IMR-90 (cell line): ENCODE measurements around the gene ZAP70. TPM values are rescaled to one million over a fixed set of nuclear protein-coding genes. Genes with fewer than 3 reads are reported as not detected.

ENCODE experiments used
- ATAC-seq: fragments of 200-7000 bp; cut with Tn5 transposase; 2 replicates; pipeline ENCODE4 v1.9.1; 2020; ENCODE audit warnings: low read depth, mild to moderate bottlenecking, moderate library complexity
- BruUV-seq: library from RNA; stranded (reverse); fragments of 400-500 nt; replicated peaks from 2 replicates; lab custom pipeline; 2021; lab: Mats Ljungman, UMichigan
- CTCF ChIA-PET: fragments of 300-600 bp; formaldehyde crosslinking; extraction: SDS; loops from one replicate; lab custom pipeline; 2021; ENCODE audit warnings: antibody characterized with exemption; lab: Yijun Ruan, JAX
- POLR2A ChIA-PET: fragments of 300-600 bp; sonication (Branson Sonifier 250); formaldehyde crosslinking; loops from one replicate; lab custom pipeline; 2022; ENCODE audit warnings: antibody characterized with exemption; ENCODE audit not compliant: unreplicated experiment; lab: Charles Lee
- DNase-seq: peaks from one replicate; pipeline ENCODE4 v3.0.0; 2013
- H2AFZ ChIP-seq: replicated peaks from 2 replicates; pipeline ENCODE3; 2013; ENCODE audit warnings: low read length, mild to moderate bottlenecking; ENCODE audit not compliant: poor library complexity
- H2AK5ac ChIP-seq: 2 replicates; pipeline ENCODE4 v1.6.1; 2013; ENCODE audit warnings: low read depth, low read length, inconsistent platforms
- H2AK9ac ChIP-seq: replicated peaks from 2 replicates; pipeline ENCODE3; 2013; ENCODE audit warnings: mild to moderate bottlenecking, low read depth, low read length, moderate library complexity; ENCODE audit not compliant: poor library complexity
- H2BK120ac ChIP-seq: 2 replicates; pipeline ENCODE4 v1.6.1; 2013; ENCODE audit warnings: low read depth, low read length, inconsistent platforms
- H2BK15ac ChIP-seq: 3 replicates; pipeline ENCODE4 v1.6.1; 2013; ENCODE audit warnings: low read depth, low read length, inconsistent platforms
- H2BK20ac ChIP-seq: 2 replicates; pipeline ENCODE4 v1.6.1; 2013; ENCODE audit warnings: low read depth, mild to moderate bottlenecking, inconsistent platforms, low read length, moderate library complexity
- H2BK5ac ChIP-seq: 2 replicates; pipeline ENCODE4 v1.6.1; 2013; ENCODE audit warnings: mild to moderate bottlenecking, low read depth, low read length, inconsistent platforms; ENCODE audit not compliant: poor library complexity, severe bottlenecking
- H3K14ac ChIP-seq: replicated peaks from 2 replicates; pipeline ENCODE4 v1.6.1; 2013; ENCODE audit warnings: low read depth, low read length, inconsistent platforms
- H3K18ac ChIP-seq: 2 replicates; pipeline ENCODE4 v1.6.1; 2013; ENCODE audit warnings: low read depth, low read length, control low read depth
- H3K23ac ChIP-seq: 2 replicates; pipeline ENCODE4 v1.6.1; 2013; ENCODE audit warnings: low read depth, low read length, inconsistent platforms
- H3K27ac ChIP-seq: 2 replicates; pipeline ENCODE4 v1.5.1; 2013; ENCODE audit warnings: mild to moderate bottlenecking, control low read depth, low read length; ENCODE audit not compliant: insufficient read depth
- H3K27me3 ChIP-seq: 2 replicates; pipeline ENCODE4 v1.6.1; 2013; ENCODE audit warnings: low read length; ENCODE audit not compliant: control insufficient read depth, insufficient read depth
- H3K36me3 ChIP-seq: 2 replicates; pipeline ENCODE4 v1.6.1; 2013; ENCODE audit warnings: low read length, mixed read lengths; ENCODE audit not compliant: control insufficient read depth, insufficient read depth
- H3K4ac ChIP-seq: 2 replicates; pipeline ENCODE4 v1.6.1; 2013; ENCODE audit warnings: low read depth, low read length, inconsistent platforms
- H3K4me1 ChIP-seq: 2 replicates; pipeline ENCODE4 v1.6.1; 2013; ENCODE audit warnings: low read length, mixed read lengths; ENCODE audit not compliant: control insufficient read depth, insufficient read depth
- H3K4me2 ChIP-seq: 2 replicates; pipeline ENCODE4 v1.6.1; 2013; ENCODE audit warnings: low read depth, mild to moderate bottlenecking, control low read depth, low read length, moderate library complexity
- H3K4me3 ChIP-seq: 2 replicates; pipeline ENCODE4 v1.5.1; 2013; ENCODE audit warnings: low read depth, mild to moderate bottlenecking, control low read depth, low read length, moderate library complexity; ENCODE audit not compliant: insufficient read depth
- H3K56ac ChIP-seq: 2 replicates; pipeline ENCODE4 v1.6.1; 2013; ENCODE audit warnings: low read length, inconsistent platforms; ENCODE audit not compliant: insufficient read depth; ENCODE audit errors: extremely low read depth
- H3K79me1 ChIP-seq, 2 experiments: 2 replicates each; pipeline ENCODE4 v1.6.1; 2013; ENCODE audit warnings: low read length in 2 of 2, inconsistent platforms in 1 of 2, low read depth in 1 of 2
- H3K9ac ChIP-seq: 2 replicates; pipeline ENCODE4 v1.6.1; 2013; ENCODE audit warnings: low read depth, low read length, control low read depth
- H3K9me1 ChIP-seq: 2 replicates; pipeline ENCODE4 v1.6.1; 2013; ENCODE audit warnings: low read length, inconsistent platforms; ENCODE audit not compliant: insufficient read depth
- H3K9me3 ChIP-seq: 2 replicates; pipeline ENCODE4 v1.6.1; 2013; ENCODE audit warnings: low read length; ENCODE audit not compliant: control insufficient read depth, insufficient read depth
- H4K20me1 ChIP-seq: 2 replicates; pipeline ENCODE4 v1.6.1; 2013; ENCODE audit warnings: low read length, inconsistent platforms; ENCODE audit not compliant: insufficient read depth
- H4K5ac ChIP-seq: 2 replicates; pipeline ENCODE4 v1.6.1; 2013; ENCODE audit warnings: mild to moderate bottlenecking, low read depth, low read length, control low read depth
- H4K8ac ChIP-seq, 2 experiments: 2 replicates each; pipeline ENCODE4 v1.6.1; 2013; ENCODE audit warnings: low read depth in 2 of 2, low read length in 2 of 2, control low read depth in 1 of 2, inconsistent platforms in 1 of 2
- H4K91ac ChIP-seq: 2 replicates; pipeline ENCODE4 v1.6.1; 2013; ENCODE audit warnings: low read depth, low read length, inconsistent platforms; ENCODE audit not compliant: insufficient read depth
- BHLHE40 ChIP-seq: fragments of 150-350 bp; IDR thresholded peaks from 2 replicates; pipeline ENCODE4 v1.6.1; 2016; ENCODE audit warnings: mild to moderate bottlenecking, low read depth, low read length
- CEBPB ChIP-seq: IDR thresholded peaks from 2 replicates; pipeline ENCODE4 v1.6.1; 2012; ENCODE audit warnings: low read depth, low read length, improper control_type of control experiment
- CHD1 ChIP-seq: IDR thresholded peaks from 2 replicates; pipeline ENCODE4 v1.6.1; 2012; ENCODE audit warnings: low read depth, low read length, improper control_type of control experiment
- CTCF ChIP-seq: conservative IDR thresholded peaks from 2 replicates; pipeline ENCODE4 v1.5.1; 2012; ENCODE audit warnings: mild to moderate bottlenecking, low read depth, low read length, improper control_type of control experiment
- ELK1 ChIP-seq: fragments of 150-350 bp; IDR thresholded peaks from 2 replicates; pipeline ENCODE4 v1.6.1; 2016; ENCODE audit warnings: low read depth, mild to moderate bottlenecking, low read length, moderate library complexity, borderline replicate concordance
- FOS ChIP-seq: fragments of 150-350 bp; IDR thresholded peaks from 2 replicates; pipeline ENCODE4 v1.6.1; 2016; ENCODE audit warnings: low read depth, low read length
- MAZ ChIP-seq: IDR thresholded peaks from 2 replicates; pipeline ENCODE4 v1.6.1; 2012; ENCODE audit warnings: low read depth, mild to moderate bottlenecking, low read length, improper control_type of control experiment, moderate library complexity, borderline replicate concordance
- MXI1 ChIP-seq: IDR thresholded peaks from 2 replicates; pipeline ENCODE4 v1.6.1; 2012; ENCODE audit warnings: low read depth, mild to moderate bottlenecking, low read length, moderate library complexity, borderline replicate concordance
- NFE2L2 ChIP-seq: fragments of 150-350 bp; IDR thresholded peaks from 2 replicates; pipeline ENCODE4 v1.6.1; 2016; ENCODE audit warnings: low read depth, mild to moderate bottlenecking, low read length
- POLR2A ChIP-seq: IDR thresholded peaks from 2 replicates; pipeline ENCODE4 v1.6.1; 2012; ENCODE audit warnings: mild to moderate bottlenecking, low read depth, low read length
- RCOR1 ChIP-seq: IDR thresholded peaks from 2 replicates; pipeline ENCODE4 v1.6.1; 2012; ENCODE audit warnings: mild to moderate bottlenecking, low read length, improper control_type of control experiment; ENCODE audit not compliant: insufficient replicate concordance
- RFX5 ChIP-seq: IDR thresholded peaks from 2 replicates; pipeline ENCODE4 v1.8.0; 2012; ENCODE audit warnings: low read depth, mild to moderate bottlenecking, low read length, moderate library complexity
- SMC3 ChIP-seq: fragments of 150-350 bp; IDR thresholded peaks from 2 replicates; pipeline ENCODE4 v1.6.1; 2016; ENCODE audit warnings: low read depth, mild to moderate bottlenecking, antibody characterized with exemption, low read length, moderate library complexity
- USF2 ChIP-seq: fragments of 150-350 bp; IDR thresholded peaks from 2 replicates; pipeline ENCODE4 v1.6.1; 2017; ENCODE audit warnings: mild to moderate bottlenecking, antibody characterized with exemption, low read length, low read depth
- WGBS, 2 experiments: methylation state at CpG; one replicate each; pipeline versions ENCODE4 v1.1.5 to v1.1.7; 2013; ENCODE audit warnings: missing lambda C conversion rate in 2 of 2; ENCODE audit not compliant: insufficient read length in 1 of 2; ENCODE audit errors: extremely low coverage in 2 of 2; 5-methylcytosine and 5-hydroxymethylcytosine counted together
- dilution Hi-C: fragments of 300-500 bp; cut with HindIII; formaldehyde crosslinking; loops from one replicate; pipeline ENCODE4 v1.14.3; 2018; ENCODE audit warnings: low sequenced_read_pairs; ENCODE audit not compliant: unreplicated experiment
- in situ Hi-C: fragments of 300-500 bp; cut with MboI; formaldehyde crosslinking; loops from 3 replicates; pipeline ENCODE4 v1.14.3; 2019; ENCODE audit warnings: low sequenced_read_pairs, inconsistent platforms, mixed read lengths
- intact Hi-C: fragments of 100-400 bp; cut with micrococcal nuclease; formaldehyde crosslinking; loops from 2 replicates; pipeline ENCODE4 v1.10.0; 2022
- polyA plus RNA-seq, 3 experiments: library from polyadenylated mRNA; depleted of rRNA; stranded (reverse); fragments of >200 nt; gene quantifications; 2 replicates each; pipeline ENCODE4 v1.2.3, GENCODE V29; 2012; ENCODE audit warnings: low replicate concordance in 1 of 3
- total RNA-seq: library from RNA; depleted of rRNA; stranded (reverse); fragments of >200 nt; gene quantifications from 2 replicates; pipeline ENCODE4 v1.2.3, GENCODE V29; 2012

Gene ZAP70
- total and polyA plus RNA-seq, 2 of the 4 experiments (the other 2 are of a cell fraction): under 0.01 to 0.09 TPM

- H4K91ac ChIP-seq: no peak overlapping the region
- H3K4ac ChIP-seq: no peak overlapping the region
- ChIA-PET POLR2A (no interaction called here), CTCF (interaction anchor here (0.7 to 1.0 kb wide), 2 partner anchors 494 to 495 kb away, joined by 3 to 5 read pairs; no protein-coding TSS in a partner anchor)
- H3K9ac ChIP-seq: no peak overlapping the region
- no peak overlapping the region for H2BK5ac ChIP-seq
- WGBS, 2 experiments: 100% methylated on average over 1 of the region's 11 CpGs; no CpG with 5 or more reads in 1 of the 2 experiments
- H3K27me3 ChIP-seq: no peaks in the 10 kb centered on the region
- H3K27ac ChIP-seq: no peak overlapping the region
- no peak overlapping the region for H3K23ac ChIP-seq
- H3K79me1 ChIP-seq: no peaks in the 10 kb centered on the region; a peak in 2 of 4 replicates
- DNase-seq (no peak), ATAC-seq (no peak)
- no peak overlapping the region for H2BK15ac ChIP-seq
- intact Hi-C loops: no loop called here
- no TSS peak for BruUV-seq
- H3K18ac ChIP-seq: no peak overlapping the region
- H3K4me1 ChIP-seq: no peaks in the 10 kb centered on the region
- no peak overlapping the region for H2AFZ ChIP-seq
- H4K20me1 ChIP-seq: no peaks in the 10 kb centered on the region
- H2BK120ac ChIP-seq: no peak overlapping the region
- TF ChIP-seq CTCF (no peak), MXI1 (no peak), CHD1 (no peak), CEBPB (no peak), RFX5 (no peak), NFE2L2 (no peak), MAZ (no peak), USF2 (no peak), FOS (no peak), BHLHE40 (no peak), ELK1 (no peak), RCOR1 (no peak), POLR2A (no peak), SMC3 (no peak)
- no peak overlapping the region for H2AK5ac ChIP-seq
- H4K5ac ChIP-seq: no peak overlapping the region
- no peak overlapping the region for H2BK20ac ChIP-seq
- H4K8ac ChIP-seq: no peak overlapping the region
- H2AK9ac ChIP-seq: no peak overlapping the region
- no peaks in the 10 kb centered on the region for H3K9me1 ChIP-seq
- H3K4me2 ChIP-seq: no peak overlapping the region
- H3K14ac ChIP-seq: no peak overlapping the region
- no peak overlapping the region for H3K56ac ChIP-seq
- H3K36me3 ChIP-seq: peaks cover 21% of the 10 kb centered on the region
- in situ Hi-C loops: no loop called here
- H3K9me3 ChIP-seq: no peaks in the 10 kb centered on the region
- H3K4me3 ChIP-seq: no peak overlapping the region
- dilution Hi-C loops: no loop called here
These were observed 61.7 kb downstream of the ZAP70 start for GRCh38 chr2:97775074-97775473.
